ENCODE data around the gene C11orf52. TPM values are rescaled to one million over a fixed set of nuclear protein-coding genes. Genes with fewer than 3 reads are reported as not detected.

The C11orf52 gene
- polyA plus RNA-seq, 3 donors, result not detected

DNA sequence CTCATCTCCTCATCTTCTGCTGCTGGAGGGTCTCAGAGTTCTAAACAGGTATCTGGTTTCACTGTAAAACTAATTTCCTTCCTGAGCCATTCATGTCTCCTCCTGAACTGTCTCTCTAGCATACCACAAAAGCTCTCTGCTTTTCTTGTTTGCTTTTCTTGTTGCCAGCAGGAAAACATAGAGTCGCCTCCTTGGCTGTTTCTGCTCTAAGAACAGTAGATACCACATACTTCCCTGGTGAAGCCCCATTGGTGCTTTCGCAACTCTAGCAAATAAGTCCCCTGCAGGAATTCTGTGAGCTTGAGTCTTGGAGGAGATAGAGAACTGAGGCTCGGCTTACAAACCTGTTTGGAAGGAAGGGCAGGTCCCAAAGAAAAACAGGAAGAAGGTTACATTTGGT, 25.4 kb downstream of the C11orf52 start:
- Histone ChIP-seq H4K20me1 (ENCODE audit: insufficient read depth, low read length) (no peaks in the 10 kb centered on the region), H2AFZ (ENCODE audit: insufficient read depth, low read depth, low read length, poor library complexity, severe bottlenecking) (peak overlapping the region; percentile 20), H3K9me3 (replicated peaks in 1 of 2; ENCODE audit: control insufficient read depth in 1 of 2, insufficient read depth in 1 of 2, low read length in 2 of 2) (no peaks in the 10 kb centered on the region), H3K9ac (ENCODE audit: insufficient read depth, low read length, poor library complexity, severe bottlenecking) (no peak overlapping the region), H3K36me3 (replicated peaks in 1 of 2; ENCODE audit: control insufficient read depth in 1 of 2, insufficient read depth in 2 of 2, low read length in 2 of 2) (no peaks in the 10 kb centered on the region), H3K4me1 (ENCODE audit: control insufficient read depth in 1 of 2, insufficient read depth in 2 of 2, low read length in 2 of 2) (peaks cover 9 to 10% of the 10 kb centered on the region in 2 donors), H3K4me2 (replicated peaks; ENCODE audit: extremely low read depth, low read length, poor library complexity, severe bottlenecking) (no peak overlapping the region), H3K4me3 (replicated peaks in 1 of 3; ENCODE audit: low read depth in 2 of 3, low read length in 3 of 3) (no peak overlapping the region), H3K27me3 (ENCODE audit: control insufficient read depth in 2 of 2, insufficient read depth in 2 of 2, low read length in 2 of 2) (no peaks in the 10 kb centered on the region), H3K79me2 (ENCODE audit: insufficient read depth, low read length) (no peaks in the 10 kb centered on the region), H3K27ac (ENCODE audit: low read depth in 1 of 2, low read length in 2 of 2) (no peak overlapping the region)
- no peak for DNase-seq
- peaks cover 24% of the 10 kb centered on the region for H3K4me1 Mint-ChIP-seq
- H3K27ac Mint-ChIP-seq, result peak overlapping the region in 2 of 7 donors; percentile 46 to 64
- intact Hi-C loops (cut with micrococcal nuclease), result no loop called here
- H3K36me3 Mint-ChIP-seq, result no peaks in the 10 kb centered on the region
- WGBS (ENCODE audit: insufficient coverage), result 51% methylated on average over 3 of the region's 3 CpGs
- TF ChIP-seq, protein P1, sequence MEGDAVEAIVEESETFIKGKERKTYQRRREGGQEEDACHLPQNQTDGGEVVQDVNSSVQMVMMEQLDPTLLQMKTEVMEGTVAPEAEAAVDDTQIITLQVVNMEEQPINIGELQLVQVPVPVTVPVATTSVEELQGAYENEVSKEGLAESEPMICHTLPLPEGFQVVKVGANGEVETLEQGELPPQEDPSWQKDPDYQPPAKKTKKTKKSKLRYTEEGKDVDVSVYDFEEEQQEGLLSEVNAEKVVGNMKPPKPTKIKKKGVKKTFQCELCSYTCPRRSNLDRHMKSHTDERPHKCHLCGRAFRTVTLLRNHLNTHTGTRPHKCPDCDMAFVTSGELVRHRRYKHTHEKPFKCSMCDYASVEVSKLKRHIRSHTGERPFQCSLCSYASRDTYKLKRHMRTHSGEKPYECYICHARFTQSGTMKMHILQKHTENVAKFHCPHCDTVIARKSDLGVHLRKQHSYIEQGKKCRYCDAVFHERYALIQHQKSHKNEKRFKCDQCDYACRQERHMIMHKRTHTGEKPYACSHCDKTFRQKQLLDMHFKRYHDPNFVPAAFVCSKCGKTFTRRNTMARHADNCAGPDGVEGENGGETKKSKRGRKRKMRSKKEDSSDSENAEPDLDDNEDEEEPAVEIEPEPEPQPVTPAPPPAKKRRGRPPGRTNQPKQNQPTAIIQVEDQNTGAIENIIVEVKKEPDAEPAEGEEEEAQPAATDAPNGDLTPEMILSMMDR (IDR thresholded peaks at IDR 0.05), result no peak
- H3K27me3 Mint-ChIP-seq (ENCODE audit: low read depth in 3 of 3), result peaks cover 0 to 2% (median 0%) of the 10 kb centered on the region in 3 donors
- no peak overlapping the region for H3K4me3 Mint-ChIP-seq
- H3K9me3 Mint-ChIP-seq, result no peaks in the 10 kb centered on the region

DNA sequence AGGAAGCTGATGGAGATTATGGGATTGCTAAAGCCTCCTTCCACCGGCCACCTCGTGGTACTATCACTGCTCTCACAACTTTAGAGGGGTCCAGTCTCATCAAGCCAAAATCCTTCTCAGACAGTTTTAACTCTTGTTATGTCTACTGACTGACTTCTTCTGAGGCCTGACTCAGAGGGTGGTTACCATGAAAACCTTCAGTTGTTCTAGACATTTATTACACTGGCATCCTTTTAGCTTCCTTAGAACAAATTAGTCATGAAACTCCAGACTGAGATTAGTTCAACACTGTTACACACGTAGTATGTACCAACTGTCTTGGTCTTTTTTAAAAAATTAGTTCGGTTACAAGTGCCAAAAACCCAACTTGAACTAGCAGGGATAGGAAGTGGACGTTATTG, 25.9 kb downstream of the C11orf52 start:
- peaks cover 8 to 11% of the 10 kb centered on the region in 2 donors for H3K4me1 ChIP-seq (ENCODE audit: control insufficient read depth in 1 of 2, insufficient read depth in 2 of 2, low read length in 2 of 2)
- Mint-ChIP-seq H3K4me3 (no peak overlapping the region), H3K27ac (peak overlapping the region in 2 of 7 donors; percentile 0 to 69), H3K9me3 (no peaks in the 10 kb centered on the region), H3K4me1 (peaks cover 26% of the 10 kb centered on the region), H3K36me3 (no peaks in the 10 kb centered on the region), H3K27me3 (ENCODE audit: low read depth in 3 of 3) (peaks cover 0 to 2% (median 0%) of the 10 kb centered on the region in 3 donors)
- DNase-seq, result peak; percentile 16 to 51 (median 36)
- H3K4me2 ChIP-seq (replicated peaks; ENCODE audit: extremely low read depth, low read length, poor library complexity, severe bottlenecking), result no peak overlapping the region
- H4K20me1 ChIP-seq (ENCODE audit: insufficient read depth, low read length), result no peaks in the 10 kb centered on the region
- H3K79me2 ChIP-seq (ENCODE audit: insufficient read depth, low read length), result no peaks in the 10 kb centered on the region
- H3K9me3 ChIP-seq (replicated peaks in 1 of 2; ENCODE audit: control insufficient read depth in 1 of 2, insufficient read depth in 1 of 2, low read length in 2 of 2), result no peaks in the 10 kb centered on the region
- intact Hi-C loops (cut with micrococcal nuclease), result no loop called here
- peak overlapping the region; percentile 20 for H2AFZ ChIP-seq (ENCODE audit: insufficient read depth, low read depth, low read length, poor library complexity, severe bottlenecking)
- no peaks in the 10 kb centered on the region for H3K27me3 ChIP-seq (ENCODE audit: control insufficient read depth in 2 of 2, insufficient read depth in 2 of 2, low read length in 2 of 2)
- H3K27ac ChIP-seq (ENCODE audit: low read depth in 1 of 2, low read length in 2 of 2), result no peak overlapping the region
- TF ChIP-seq, protein P1 (IDR thresholded peaks at IDR 0.05), result no peak
- no peak overlapping the region for H3K4me3 ChIP-seq (replicated peaks in 1 of 3; ENCODE audit: low read depth in 2 of 3, low read length in 3 of 3)
- 91% methylated on average over 5 of the region's 5 CpGs for WGBS (ENCODE audit: insufficient coverage)
- H3K36me3 ChIP-seq (replicated peaks in 1 of 2; ENCODE audit: control insufficient read depth in 1 of 2, insufficient read depth in 2 of 2, low read length in 2 of 2), result no peaks in the 10 kb centered on the region
- no peak overlapping the region for H3K9ac ChIP-seq (ENCODE audit: insufficient read depth, low read length, poor library complexity, severe bottlenecking)
